ENCODE results near the gene MSH2.

DNA sequence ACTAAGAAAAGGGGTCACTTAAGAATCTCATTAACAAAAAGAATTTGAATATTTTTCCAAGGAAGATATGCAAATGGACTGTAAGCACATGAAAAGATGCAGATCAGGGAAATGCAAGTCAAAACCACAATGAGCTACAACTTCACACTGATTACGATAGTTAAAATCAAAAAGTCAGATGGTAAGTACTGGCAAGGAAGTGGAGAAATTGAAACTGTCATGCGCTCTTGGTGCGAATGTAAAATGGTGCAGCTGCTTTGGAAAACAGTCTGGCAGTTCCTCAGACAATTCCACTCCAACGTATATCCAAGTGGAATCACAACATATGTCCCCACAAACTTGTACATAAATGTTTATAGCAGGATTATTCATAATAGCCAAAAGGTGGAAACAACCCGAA lies 81.4 kb downstream of the MSH2 start:
- TF ChIP-seq, protein P1, sequence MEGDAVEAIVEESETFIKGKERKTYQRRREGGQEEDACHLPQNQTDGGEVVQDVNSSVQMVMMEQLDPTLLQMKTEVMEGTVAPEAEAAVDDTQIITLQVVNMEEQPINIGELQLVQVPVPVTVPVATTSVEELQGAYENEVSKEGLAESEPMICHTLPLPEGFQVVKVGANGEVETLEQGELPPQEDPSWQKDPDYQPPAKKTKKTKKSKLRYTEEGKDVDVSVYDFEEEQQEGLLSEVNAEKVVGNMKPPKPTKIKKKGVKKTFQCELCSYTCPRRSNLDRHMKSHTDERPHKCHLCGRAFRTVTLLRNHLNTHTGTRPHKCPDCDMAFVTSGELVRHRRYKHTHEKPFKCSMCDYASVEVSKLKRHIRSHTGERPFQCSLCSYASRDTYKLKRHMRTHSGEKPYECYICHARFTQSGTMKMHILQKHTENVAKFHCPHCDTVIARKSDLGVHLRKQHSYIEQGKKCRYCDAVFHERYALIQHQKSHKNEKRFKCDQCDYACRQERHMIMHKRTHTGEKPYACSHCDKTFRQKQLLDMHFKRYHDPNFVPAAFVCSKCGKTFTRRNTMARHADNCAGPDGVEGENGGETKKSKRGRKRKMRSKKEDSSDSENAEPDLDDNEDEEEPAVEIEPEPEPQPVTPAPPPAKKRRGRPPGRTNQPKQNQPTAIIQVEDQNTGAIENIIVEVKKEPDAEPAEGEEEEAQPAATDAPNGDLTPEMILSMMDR (IDR thresholded peaks at IDR 0.05; ENCODE audit: low read depth, low read length): no peak
- no peak for TF ChIP-seq EZH2phosphoT487 (IDR thresholded peaks at IDR 0.05; ENCODE audit: low read depth)
